HUES64 (cell line): ENCODE measurements around the gene COL4A2.

ENCODE experiments used
- H3K27ac ChIP-seq: 2 replicates; pipeline ENCODE4 v1.7.0; 2013; ENCODE audit warnings: low read depth, low read length, inconsistent platforms
- H3K27me3 ChIP-seq: 2 replicates; pipeline ENCODE4 v1.6.1; 2013; ENCODE audit warnings: mild to moderate bottlenecking, low read length; ENCODE audit not compliant: insufficient read depth
- H3K36me3 ChIP-seq: 2 replicates; pipeline ENCODE4 v1.6.1; 2013; ENCODE audit warnings: mild to moderate bottlenecking, low read length; ENCODE audit not compliant: insufficient read depth
- H3K4me1 ChIP-seq: 2 replicates; pipeline ENCODE4 v1.6.1; 2013; ENCODE audit warnings: mild to moderate bottlenecking, low read length, moderate library complexity; ENCODE audit not compliant: insufficient read depth
- H3K4me3 ChIP-seq: 2 replicates; pipeline ENCODE4 v1.5.1; 2013; ENCODE audit warnings: mild to moderate bottlenecking, low read length, moderate library complexity
- H3K9ac ChIP-seq: 2 replicates; pipeline ENCODE4 v1.6.1; 2013; ENCODE audit warnings: mild to moderate bottlenecking, low read depth, low read length
- H3K9me3 ChIP-seq: 2 replicates; pipeline ENCODE4 v1.6.1; 2013; ENCODE audit warnings: low read depth, low read length; ENCODE audit not compliant: insufficient read depth
- WGBS: fragments of 150-250, 120-280 bp; methylation state at CpG from one replicate; pipeline ENCODE4 v1.1.7; 2013; ENCODE audit warnings: missing lambda C conversion rate; 5-methylcytosine and 5-hydroxymethylcytosine counted together

Gene COL4A2

GRCh38 chr13:110328573-110328972 is 21.5 kb downstream of the COL4A2 start:
- Histone ChIP-seq H3K27ac (peak overlapping the region; percentile 36), H3K4me1 (peaks cover 66% of the 10 kb centered on the region), H3K9ac (no peak overlapping the region), H3K4me3 (no peak overlapping the region), H3K36me3 (no peaks in the 10 kb centered on the region), H3K9me3 (no peaks in the 10 kb centered on the region), H3K27me3 (no peaks in the 10 kb centered on the region)
- 95% methylated on average over 10 of the region's 10 CpGs for whole genome bisulfite sequencing

- Histone ChIP-seq H3K4me1 (peaks cover 59% of the 10 kb centered on the region), H3K27me3 (no peaks in the 10 kb centered on the region), H3K27ac (no peak overlapping the region), H3K4me3 (no peak overlapping the region), H3K9ac (no peak overlapping the region), H3K36me3 (no peaks in the 10 kb centered on the region), H3K9me3 (no peaks in the 10 kb centered on the region)
- 92% methylated on average over 5 of the region's 6 CpGs for WGBS
Observed at GRCh38 chr13:110329258-110329657, 22.2 kb downstream of the COL4A2 start.

- H3K9ac ChIP-seq, result no peak overlapping the region
- WGBS, result 93% methylated on average over 21 of the region's 21 CpGs
- no peaks in the 10 kb centered on the region for H3K36me3 ChIP-seq
Observed at GRCh38 chr13:110329798-110330461, 22.8 kb downstream of the COL4A2 start.

GRCh38 chr13:110330491-110331011 is 23.5 kb downstream of the COL4A2 start:
- no peaks in the 10 kb centered on the region; the same call in 1 of the 2 replicates for H3K36me3 ChIP-seq
- no peak overlapping the region for H3K9ac ChIP-seq
- no peaks in the 10 kb centered on the region for H3K27me3 ChIP-seq
- H3K4me3 ChIP-seq, result no peak overlapping the region
- H3K27ac ChIP-seq, result no peak overlapping the region
- H3K4me1 ChIP-seq, result peaks cover 50% of the 10 kb centered on the region
- WGBS, result 94% methylated on average over 11 of the region's 11 CpGs
- H3K9me3 ChIP-seq, result no peaks in the 10 kb centered on the region

More at GRCh38 chr13:110329798-110330461, 22.8 kb downstream of the COL4A2 start:
- no peaks in the 10 kb centered on the region for H3K27me3 ChIP-seq
- no peak overlapping the region for H3K27ac ChIP-seq
- peaks cover 53% of the 10 kb centered on the region for H3K4me1 ChIP-seq
- H3K4me3 ChIP-seq, result no peak overlapping the region
- no peaks in the 10 kb centered on the region for H3K9me3 ChIP-seq

GRCh38 chr13:110331362-110331761 is 24.3 kb downstream of the COL4A2 start:
- no peak overlapping the region for H3K4me3 ChIP-seq
- H3K9me3 ChIP-seq, result no peaks in the 10 kb centered on the region
- no peak overlapping the region for H3K9ac ChIP-seq
- peaks cover 47% of the 10 kb centered on the region for H3K4me1 ChIP-seq
- no peaks in the 10 kb centered on the region for H3K27me3 ChIP-seq
- H3K27ac ChIP-seq, result no peak overlapping the region
- WGBS, result 93% methylated on average over 9 of the region's 11 CpGs
- no peaks in the 10 kb centered on the region; the same call in 1 of the 2 replicates for H3K36me3 ChIP-seq

- H3K4me3 ChIP-seq, result no peak overlapping the region
- H3K36me3 ChIP-seq, result no peaks in the 10 kb centered on the region; the same call in 1 of the 2 replicates
- H3K9ac ChIP-seq, result no peak overlapping the region
- H3K27ac ChIP-seq, result no peak overlapping the region
- no peaks in the 10 kb centered on the region for H3K9me3 ChIP-seq
- no peaks in the 10 kb centered on the region for H3K27me3 ChIP-seq
- WGBS, result 97% methylated on average over 2 of the region's 2 CpGs
- peaks cover 34% of the 10 kb centered on the region for H3K4me1 ChIP-seq
Observed at GRCh38 chr13:110332750-110333149, 25.7 kb downstream of the COL4A2 start.

- Histone ChIP-seq H3K4me3 (no peak overlapping the region), H3K27me3 (no peaks in the 10 kb centered on the region), H3K9ac (no peak overlapping the region), H3K36me3 (no peaks in the 10 kb centered on the region; the same call in 1 of the 2 replicates), H3K9me3 (no peaks in the 10 kb centered on the region), H3K4me1 (peaks cover 34% of the 10 kb centered on the region), H3K27ac (no peak overlapping the region)
- WGBS, result 87% methylated on average over 12 of the region's 12 CpGs
Observed at GRCh38 chr13:110333837-110334236, 26.8 kb downstream of the COL4A2 start.

GRCh38 chr13:110334256-110334655 is 27.2 kb downstream of the COL4A2 start:
- Histone ChIP-seq H3K36me3 (no peaks in the 10 kb centered on the region; the same call in 1 of the 2 replicates), H3K27me3 (no peaks in the 10 kb centered on the region), H3K4me1 (peaks cover 35% of the 10 kb centered on the region), H3K4me3 (no peak overlapping the region), H3K9ac (no peak overlapping the region), H3K9me3 (no peaks in the 10 kb centered on the region), H3K27ac (no peak overlapping the region)
- WGBS, result 93% methylated on average over 8 of the region's 8 CpGs

GRCh38 chr13:110334841-110335490 is 27.9 kb downstream of the COL4A2 start:
- Histone ChIP-seq H3K4me3 (no peak overlapping the region), H3K9me3 (no peaks in the 10 kb centered on the region), H3K36me3 (no peaks in the 10 kb centered on the region; the same call in 1 of the 2 replicates), H3K9ac (no peak overlapping the region), H3K27ac (no peak overlapping the region), H3K4me1 (peaks cover 28% of the 10 kb centered on the region), H3K27me3 (no peaks in the 10 kb centered on the region)
- 89% methylated on average over 11 of the region's 11 CpGs for WGBS

GRCh38 chr13:110336108-110336507 is 29.0 kb downstream of the COL4A2 start:
- WGBS, result 95% methylated on average over 8 of the region's 9 CpGs
- Histone ChIP-seq H3K4me1 (peaks cover 29% of the 10 kb centered on the region), H3K27ac (no peak overlapping the region), H3K36me3 (no peaks in the 10 kb centered on the region; the same call in 1 of the 2 replicates), H3K4me3 (no peak overlapping the region), H3K9me3 (no peaks in the 10 kb centered on the region), H3K9ac (no peak overlapping the region), H3K27me3 (no peaks in the 10 kb centered on the region)

- Histone ChIP-seq H3K36me3 (no peaks in the 10 kb centered on the region; the same call in 1 of the 2 replicates), H3K27me3 (no peaks in the 10 kb centered on the region), H3K27ac (no peak overlapping the region), H3K9ac (no peak overlapping the region), H3K4me3 (no peak overlapping the region), H3K4me1 (peaks cover 31% of the 10 kb centered on the region), H3K9me3 (no peaks in the 10 kb centered on the region)
- 91% methylated on average over 5 of the region's 5 CpGs for WGBS
Observed at GRCh38 chr13:110336681-110337080, 29.6 kb downstream of the COL4A2 start.
